Right atrium auricular region (tissue), 2 donors: ENCODE measurements around the gene HMSD. TPM values are rescaled to one million over a fixed set of nuclear protein-coding genes. Genes with fewer than 3 reads are reported as not detected.

ENCODE experiments used
- DNase-seq: peaks from one replicate; pipeline ENCODE4 v3.0.0-alpha.2; 2019; ENCODE audit warnings: low spot score
- H3K27ac ChIP-seq, 2 donors: fragments of 200-600 bp; sonication (generic); 1 replicate in 1 of 2; 2 replicates in 1 of 2; pipeline ENCODE4 v1.5.1; 2016 to 2019
- H3K27me3 ChIP-seq, 2 donors: fragments of 200-600 bp; sonication (generic); one replicate each; pipeline versions ENCODE4 v1.5.1 to v1.6.0; 2017 to 2019
- H3K36me3 ChIP-seq: fragments of 200-600 bp; sonication (generic); one replicate; pipeline ENCODE4 v1.5.1; 2016
- H3K4me1 ChIP-seq, 2 donors: fragments of 200-600 bp; sonication (generic); one replicate each; pipeline versions ENCODE4 v1.5.1 to v1.6.0; 2017 to 2019
- H3K4me3 ChIP-seq, 2 donors: fragments of 200-600 bp; sonication (generic); 1 replicate in 1 of 2; 2 replicates in 1 of 2; pipeline ENCODE4 v1.5.1; 2017 to 2019; ENCODE audit warnings: mild to moderate bottlenecking in 1 of 2, moderate library complexity in 1 of 2
- H3K9me3 ChIP-seq, 2 donors: fragments of 200-600 bp; sonication (generic); one replicate each; pipeline ENCODE4 v1.5.1; 2019
- total RNA-seq, 2 donors: library from RNA; depleted of rRNA; stranded (reverse); fragments of >200 nt; gene quantifications; one replicate each; pipeline ENCODE4 v1.1.0, GENCODE V29; 2016
- TF ChIP-seq, protein P1 (sequence below), 2 donors: fragments of 200-600 bp; sonication (generic); IDR thresholded peaks; one replicate each; pipeline ENCODE4 v1.5.1; 2019; ENCODE audit warnings: antibody characterized with exemption in 2 of 2

Gene HMSD
- total RNA-seq, 2 donors from 2014 or later: 0.48 TPM; not detected in 1

DNA sequence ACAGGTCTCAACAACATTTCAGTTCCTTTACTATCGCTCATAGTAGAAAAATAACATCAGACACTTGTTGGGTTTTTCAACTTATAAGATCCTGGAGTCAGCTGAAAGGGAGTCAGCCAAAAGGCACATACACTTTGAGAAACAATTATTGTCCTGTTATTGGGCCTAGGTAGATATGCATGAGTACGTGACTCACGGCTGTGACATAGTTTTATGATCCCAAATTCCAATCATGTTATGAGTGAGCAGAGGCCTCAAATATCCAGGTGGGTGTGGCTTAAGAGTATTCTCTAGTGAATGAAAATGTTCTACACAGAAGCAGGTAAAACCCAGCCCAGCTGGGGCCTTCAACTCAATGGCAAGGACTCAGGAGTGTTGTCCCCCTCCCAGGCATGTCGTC is 47.9 kb downstream of the HMSD start:
- DNase-seq: no peak
- no peaks in the 10 kb centered on the region for H3K9me3 ChIP-seq
- no peaks in the 10 kb centered on the region for H3K27me3 ChIP-seq

DNA sequence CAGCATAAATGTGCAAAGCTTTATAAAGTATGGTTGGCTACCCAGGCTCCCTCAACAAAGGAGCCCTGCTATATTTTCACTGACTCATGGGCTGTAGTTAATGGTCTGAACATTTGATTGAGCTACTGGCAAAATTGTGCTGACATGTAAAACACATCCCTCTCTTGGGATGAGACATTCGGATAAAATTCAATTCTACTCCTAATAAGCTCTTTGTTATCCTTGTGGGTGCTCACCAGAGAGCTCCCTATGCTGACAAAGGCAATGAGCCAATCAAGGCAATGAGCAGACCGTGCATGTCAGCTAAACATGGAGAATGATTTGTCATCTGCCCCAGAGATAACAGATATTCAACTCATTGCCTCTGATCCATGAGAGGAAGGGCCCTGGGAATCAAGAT is 48.5 kb downstream of the HMSD start:
- H3K36me3 ChIP-seq: no peaks in the 10 kb centered on the region
- no peaks in the 10 kb centered on the region for H3K9me3 ChIP-seq
- no peaks in the 10 kb centered on the region for H3K27me3 ChIP-seq
- no peaks in the 10 kb centered on the region for H3K4me1 ChIP-seq
- TF ChIP-seq, protein P1, sequence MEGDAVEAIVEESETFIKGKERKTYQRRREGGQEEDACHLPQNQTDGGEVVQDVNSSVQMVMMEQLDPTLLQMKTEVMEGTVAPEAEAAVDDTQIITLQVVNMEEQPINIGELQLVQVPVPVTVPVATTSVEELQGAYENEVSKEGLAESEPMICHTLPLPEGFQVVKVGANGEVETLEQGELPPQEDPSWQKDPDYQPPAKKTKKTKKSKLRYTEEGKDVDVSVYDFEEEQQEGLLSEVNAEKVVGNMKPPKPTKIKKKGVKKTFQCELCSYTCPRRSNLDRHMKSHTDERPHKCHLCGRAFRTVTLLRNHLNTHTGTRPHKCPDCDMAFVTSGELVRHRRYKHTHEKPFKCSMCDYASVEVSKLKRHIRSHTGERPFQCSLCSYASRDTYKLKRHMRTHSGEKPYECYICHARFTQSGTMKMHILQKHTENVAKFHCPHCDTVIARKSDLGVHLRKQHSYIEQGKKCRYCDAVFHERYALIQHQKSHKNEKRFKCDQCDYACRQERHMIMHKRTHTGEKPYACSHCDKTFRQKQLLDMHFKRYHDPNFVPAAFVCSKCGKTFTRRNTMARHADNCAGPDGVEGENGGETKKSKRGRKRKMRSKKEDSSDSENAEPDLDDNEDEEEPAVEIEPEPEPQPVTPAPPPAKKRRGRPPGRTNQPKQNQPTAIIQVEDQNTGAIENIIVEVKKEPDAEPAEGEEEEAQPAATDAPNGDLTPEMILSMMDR (IDR thresholded peaks at IDR 0.05): no peak
- H3K4me3 ChIP-seq: no peak overlapping the region
- H3K27ac ChIP-seq: no peak overlapping the region
- no peak for DNase-seq

More for the DNA sequence above, 47.9 kb downstream of the HMSD start:
- Histone ChIP-seq H3K36me3 (no peaks in the 10 kb centered on the region), H3K27ac (no peak overlapping the region), H3K4me3 (no peak overlapping the region), H3K4me1 (no peaks in the 10 kb centered on the region)
- TF ChIP-seq, protein P1 (IDR thresholded peaks at IDR 0.05): no peak

DNA sequence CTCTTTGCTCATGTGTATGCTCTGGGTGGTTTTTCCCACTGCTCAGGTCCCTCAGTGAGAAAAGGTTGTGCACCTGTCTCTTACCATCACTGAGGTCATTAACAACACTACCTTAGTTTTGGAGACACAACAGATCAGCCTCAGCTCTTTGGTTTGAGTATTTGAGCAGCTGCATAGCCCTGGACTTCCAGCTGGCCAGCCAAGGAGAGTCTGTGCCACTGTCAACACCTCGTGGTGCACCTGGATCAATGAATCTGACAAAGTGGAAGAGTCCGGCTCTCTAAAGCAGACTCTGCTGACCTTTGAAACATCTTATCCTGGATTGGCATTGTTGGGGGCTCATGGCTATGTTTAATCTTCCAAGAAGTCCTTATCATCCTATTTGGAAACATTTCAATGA is 50.8 kb downstream of the HMSD start:
- TF ChIP-seq, protein P1 (IDR thresholded peaks at IDR 0.05): no peak
- H3K27me3 ChIP-seq: no peaks in the 10 kb centered on the region
- H3K36me3 ChIP-seq: no peaks in the 10 kb centered on the region
- H3K27ac ChIP-seq: no peak overlapping the region
- H3K4me3 ChIP-seq: no peak overlapping the region
- H3K4me1 ChIP-seq: no peaks in the 10 kb centered on the region
- no peak for DNase-seq
- H3K9me3 ChIP-seq: no peaks in the 10 kb centered on the region

DNA sequence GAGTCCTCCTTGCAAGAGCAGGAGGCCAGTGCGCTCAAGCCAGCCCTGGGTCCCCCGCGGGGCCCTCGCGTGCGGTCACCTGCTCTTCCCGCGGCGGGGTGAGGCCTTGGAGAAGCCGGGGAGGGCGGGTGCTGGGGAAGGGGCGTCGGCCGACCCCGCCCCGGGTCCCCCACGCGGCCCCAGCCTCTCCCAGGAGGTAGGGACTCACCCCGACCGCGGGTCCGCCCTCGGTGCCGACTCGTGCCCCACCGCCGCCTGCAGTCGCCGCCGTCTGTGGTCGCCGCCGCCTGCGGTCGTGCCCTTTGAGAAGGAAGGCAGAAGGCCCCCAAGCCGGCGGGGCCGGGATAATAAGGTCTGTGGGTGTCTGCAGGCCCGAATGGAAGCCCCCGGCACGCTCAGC is 53.5 kb downstream of the HMSD start:
- DNase-seq: no peak

DNA sequence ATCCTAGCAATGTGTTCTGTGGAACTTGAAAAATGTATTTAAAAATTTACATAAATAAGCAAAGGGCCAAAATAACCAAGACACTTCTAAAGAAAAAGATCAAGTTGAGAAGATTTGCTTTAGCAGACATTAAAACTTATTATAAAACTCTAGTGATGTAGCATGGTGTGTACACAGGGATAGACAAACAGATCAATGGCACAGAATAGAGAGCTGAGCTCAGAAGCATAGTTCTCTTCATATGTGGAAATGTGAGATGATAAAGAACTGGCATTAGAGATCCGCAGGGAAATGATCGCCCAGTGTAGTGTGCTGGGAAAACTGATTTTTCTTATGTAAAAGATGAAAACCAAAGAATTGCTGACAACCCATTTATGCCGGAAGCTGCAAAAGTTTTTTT is 60.2 kb downstream of the HMSD start:
- Histone ChIP-seq H3K4me1 (no peaks in the 10 kb centered on the region), H3K36me3 (no peaks in the 10 kb centered on the region), H3K27me3 (no peaks in the 10 kb centered on the region), H3K9me3 (no peaks in the 10 kb centered on the region), H3K27ac (no peak overlapping the region), H3K4me3 (no peak overlapping the region)
- TF ChIP-seq, protein P1 (IDR thresholded peaks at IDR 0.05): no peak
- DNase-seq: no peak

More for the DNA sequence above, 53.5 kb downstream of the HMSD start:
- no peaks in the 10 kb centered on the region for H3K9me3 ChIP-seq
- H3K4me3 ChIP-seq: no peak overlapping the region
- H3K36me3 ChIP-seq: no peaks in the 10 kb centered on the region
- no peaks in the 10 kb centered on the region for H3K4me1 ChIP-seq
- H3K27me3 ChIP-seq: no peaks in the 10 kb centered on the region
- no peak overlapping the region for H3K27ac ChIP-seq
- TF ChIP-seq, protein P1 (IDR thresholded peaks at IDR 0.05): no peak

Other genes with a start within 250 kb of the HMSD start
- gene SERPINB11, start 246.3 kb upstream of the HMSD start, total RNA-seq: not detected
- under 1 TPM in 1 of 2 donors, not detected in 1; 0.71 TPM for gene SERPINB7, start 173.9 kb upstream of the HMSD start, total RNA-seq
- gene SERPINB2, start 61.6 kb upstream of the HMSD start, total RNA-seq: 1 to 10 TPM in 1 of 2 donors, under 1 TPM in 1; 0.94 to 2.3 TPM
- gene SERPINB10, start 41.3 kb upstream of the HMSD start, total RNA-seq: under 1 TPM in 1 of 2 donors, not detected in 1; 0.47 TPM
- 1 to 10 TPM; 3.4 to 8.4 TPM for gene SERPINB8, start 20.8 kb downstream of the HMSD start, total RNA-seq
- gene LINC00305, start 199.8 kb downstream of the HMSD start, total RNA-seq: not detected